Stimulated activated CD4-positive, alpha-beta T cell treated with anti-CD3 and anti-CD28 coated beads, TNF-alpha, amount 100 ng/mL, for 24 hours (primary cell): ENCODE data around the gene DHX8.
"Not testable (repeated sequence)": the region's sequence is repeated elsewhere in the genome, so short reads cannot be mapped to it uniquely, and the experiment has no call there.

Experiments
- DNase-seq, 3 experiments: peaks; one replicate each; pipeline ENCODE4 v3.0.0-alpha.2; 2020; ENCODE audit warnings: low read depth in 3 of 3

Gene DHX8

GRCh38 chr17:43461185-43461584 is 22.6 kb upstream of the DHX8 start:
- DNase-seq, result no peak

GRCh38 chr17:43462569-43462968 is 21.2 kb upstream of the DHX8 start:
- not testable (repeated sequence) for DNase-seq

- no peak for DNase-seq
Measured at GRCh38 chr17:43463241-43463640, 20.5 kb upstream of the DHX8 start.

GRCh38 chr17:43464046-43464445 is 19.7 kb upstream of the DHX8 start:
- no peak for DNase-seq

- no peak for DNase-seq
Measured at GRCh38 chr17:43465049-43465448, 18.7 kb upstream of the DHX8 start.

GRCh38 chr17:43467981-43468581 is 15.7 kb upstream of the DHX8 start:
- no peak for DNase-seq

- no peak for DNase-seq
Measured at GRCh38 chr17:43468691-43469139, 15.1 kb upstream of the DHX8 start.

GRCh38 chr17:43469145-43469544 is 14.6 kb upstream of the DHX8 start:
- no peak for DNase-seq

GRCh38 chr17:43471585-43472160 is 12.1 kb upstream of the DHX8 start:
- no peak for DNase-seq

GRCh38 chr17:43475494-43476089 is 8.2 kb upstream of the DHX8 start:
- DNase-seq, result no peak

- DNase-seq, result not testable (repeated sequence)
Measured at GRCh38 chr17:43476306-43476705, 7.5 kb upstream of the DHX8 start.

- no peak for DNase-seq
Measured at GRCh38 chr17:43477832-43478634, 5.7 kb upstream of the DHX8 start.

GRCh38 chr17:43479948-43480347 is 3.8 kb upstream of the DHX8 start:
- no peak for DNase-seq

- DNase-seq, result no peak
Measured at GRCh38 chr17:43482103-43483012, 1.4 kb upstream of the DHX8 start.

- DNase-seq, result no peak
Measured at GRCh38 chr17:43490621-43491020, 6.8 kb downstream of the DHX8 start.

GRCh38 chr17:43509440-43509839 is 25.7 kb downstream of the DHX8 start:
- not testable (repeated sequence) for DNase-seq

- not testable (repeated sequence) for DNase-seq
Measured at GRCh38 chr17:43511199-43511598, 27.4 kb downstream of the DHX8 start.

- DNase-seq, result no peak
Measured at GRCh38 chr17:43515656-43516055, 31.9 kb downstream of the DHX8 start.

GRCh38 chr17:43517161-43517560 is 33.4 kb downstream of the DHX8 start:
- DNase-seq, result no peak

GRCh38 chr17:43517615-43518386 is 34.0 kb downstream of the DHX8 start:
- no peak for DNase-seq

- no peak for DNase-seq
Measured at GRCh38 chr17:43521389-43521788, 37.6 kb downstream of the DHX8 start.
